Measurements from ENCODE around the gene ERF.

- TF ChIP-seq EP300 (conservative IDR thresholded peaks at IDR 0.05; ENCODE audit: poor library complexity, severe bottlenecking) (no peak), CTCF (IDR thresholded peaks at IDR 0.05; ENCODE audit: poor library complexity, severe bottlenecking) (no peak), EZH2 (IDR thresholded peaks at IDR 0.05; ENCODE audit: borderline replicate concordance, insufficient read depth, low read length, poor library complexity, severe bottlenecking) (no peak), REST (IDR thresholded peaks at IDR 0.05; ENCODE audit: borderline replicate concordance) (no peak), POLR2AphosphoS5 (IDR thresholded peaks at IDR 0.05) (no peak), TAF1 (IDR thresholded peaks at IDR 0.05; ENCODE audit: low read depth) (no peak)
Measured at GRCh38 chr19:42293948-42294347, 39.0 kb upstream of the ERF start.
